HepG2 (cell line): ENCODE results near the gene SECISBP2L. TPM values are rescaled to one million over a fixed set of nuclear protein-coding genes. Genes with fewer than 3 reads are reported as not detected.

Experiments
- ATAC-seq: fragments of 200-7000 bp; cut with Tn5 transposase; 3 replicates; pipeline ENCODE4 v1.9.1; 2020; ENCODE audit warnings: mild to moderate bottlenecking, moderate library complexity
- BruUV-seq: library from RNA; stranded (reverse); fragments of 400-500 nt; replicated peaks from 2 replicates; lab custom pipeline; 2021; lab: Mats Ljungman, UMichigan
- CTCF ChIA-PET: fragments of 300-600 bp; formaldehyde crosslinking; extraction: SDS; loops from one replicate; lab custom pipeline; 2021; ENCODE audit warnings: low total read pairs, inconsistent platforms, low intra/inter-chr PET ratio; lab: Yijun Ruan, JAX
- POLR2A ChIA-PET: fragments of 350-600 bp; sonication (Branson Sonifier 250); formaldehyde crosslinking; loops from one replicate; lab custom pipeline; 2020; ENCODE audit warnings: antibody characterized with exemption, inconsistent platforms; lab: Yijun Ruan, JAX
- DNase-seq: peaks from one replicate; pipeline ENCODE4 v3.0.0-alpha.2; 2015; ENCODE audit warnings: low spot score
- FAIRE-seq: peaks from 3 replicates; lab custom pipeline; 2011; peaks lifted over from hg19 to GRCh38; lab: Jason Lieb, UNC
- H2AFZ ChIP-seq: one replicate; pipeline ENCODE4 v1.6.1; 2011; ENCODE audit warnings: low read length, inconsistent platforms
- H3K27ac ChIP-seq: fragments of 300-600 bp; 3 replicates; pipeline ENCODE4 v1.8.0; 2011; ENCODE audit warnings: mixed run types, mild to moderate bottlenecking, mixed read lengths, low read length, inconsistent platforms; ENCODE audit not compliant: insufficient read depth; ENCODE audit errors: extremely low read length
- H3K27me3 ChIP-seq, 2 experiments: fragments of 200-600 bp in 1 of 2; 2 replicates in 1 of 2; 3 replicates in 1 of 2; pipeline versions ENCODE4 v1.6.0 to v1.8.0; 2011; ENCODE audit warnings: low read length in 2 of 2, mild to moderate bottlenecking in 2 of 2, moderate library complexity in 2 of 2, inconsistent platforms in 1 of 2; ENCODE audit not compliant: insufficient read depth in 2 of 2, control insufficient read depth in 1 of 2
- H3K36me3 ChIP-seq, 2 experiments: fragments of 200-600 bp in 1 of 2; replicated peaks in 1 of 2; 2 replicates in 1 of 2; 3 replicates in 1 of 2; pipeline versions ENCODE4 v1.5.1 to v1.8.0; 2011; ENCODE audit warnings: low read length in 2 of 2, inconsistent platforms in 1 of 2; ENCODE audit not compliant: insufficient read depth in 2 of 2, control insufficient read depth in 1 of 2
- H3K4me1 ChIP-seq: 2 replicates; pipeline ENCODE4 v1.5.1; 2012; ENCODE audit warnings: low read length, inconsistent platforms; ENCODE audit not compliant: insufficient read depth
- H3K4me2 ChIP-seq: 2 replicates; pipeline ENCODE4 v1.6.0; 2011; ENCODE audit warnings: low read depth, low read length, inconsistent platforms
- H3K4me3 ChIP-seq, 3 experiments: fragments of 200-600 bp in 1 of 3; sonication (generic), shearing (Covaris generic) in 1 of 3; replicated peaks in 1 of 3; 2 replicates each; pipeline ENCODE4 v1.5.1; 2011 to 2016; ENCODE audit warnings: low read length in 3 of 3, inconsistent platforms in 2 of 3, low read depth in 2 of 3, mild to moderate bottlenecking in 2 of 3, control low read depth in 1 of 3, mixed read lengths in 1 of 3; ENCODE audit not compliant: insufficient read depth in 1 of 3
- H3K79me2 ChIP-seq: one replicate; pipeline ENCODE4 v1.6.1; 2011; ENCODE audit warnings: low read length, inconsistent platforms; ENCODE audit not compliant: insufficient read depth
- H3K9ac ChIP-seq: 2 replicates; pipeline ENCODE4 v1.6.0; 2011; ENCODE audit warnings: mild to moderate bottlenecking, low read depth, low read length, inconsistent platforms; ENCODE audit not compliant: insufficient read depth
- H3K9me3 ChIP-seq: 2 replicates; pipeline ENCODE4 v1.5.1; 2012; ENCODE audit warnings: mild to moderate bottlenecking, low read length
- H4K20me1 ChIP-seq: 2 replicates; pipeline ENCODE4 v1.6.0; 2011; ENCODE audit warnings: inconsistent platforms, mild to moderate bottlenecking, low read length, moderate library complexity; ENCODE audit not compliant: insufficient read depth
- ATF7 ChIP-seq, 2 experiments: fragments of 450-650 bp in 1 of 2; sonication (generic) in 1 of 2; formaldehyde crosslinking in 1 of 2; IDR thresholded peaks; 2 replicates each; pipeline versions ENCODE4 v1.4.0 to v1.6.1; 2016 to 2020; ENCODE audit warnings: antibody characterized with exemption in 1 of 2, mild to moderate bottlenecking in 1 of 2, missing genetic modification reagents in 1 of 2
- CREB1 ChIP-seq, 2 experiments: fragments of 450-650 bp in 1 of 2; IDR thresholded peaks; 2 replicates each; pipeline ENCODE4 v1.6.1; 2016 to 2017; ENCODE audit warnings: control low read depth in 1 of 2, mild to moderate bottlenecking in 1 of 2, missing compliant biosample characterization in 1 of 2, missing genetic modification characterization in 1 of 2
- DNMT1 ChIP-seq: sonication (generic); formaldehyde crosslinking; IDR thresholded peaks from 2 replicates; pipeline ENCODE4 v1.5.1; 2020; ENCODE audit warnings: mild to moderate bottlenecking, missing genetic modification reagents
- MED8 ChIP-seq: sonication (generic); formaldehyde crosslinking; IDR thresholded peaks from 2 replicates; pipeline ENCODE4 v1.8.1; 2023; ENCODE audit warnings: mild to moderate bottlenecking, missing genetic modification reagents; ENCODE audit not compliant: insufficient replicate concordance
- MYC ChIP-seq: sonication (generic); formaldehyde crosslinking; IDR thresholded peaks from 2 replicates; pipeline ENCODE4 v1.9.0; 2021; ENCODE audit warnings: missing genetic modification reagents, borderline replicate concordance
- NFE2 ChIP-seq: sonication (generic); formaldehyde crosslinking; IDR thresholded peaks from 2 replicates; pipeline ENCODE4 v1.4.0; 2020; ENCODE audit warnings: missing genetic modification reagents
- ZFP62 ChIP-seq: sonication (generic); formaldehyde crosslinking; IDR thresholded peaks from 2 replicates; pipeline ENCODE4 v1.4.0; 2020; ENCODE audit warnings: missing genetic modification reagents
- ZNF674 ChIP-seq: sonication (generic); formaldehyde crosslinking; IDR thresholded peaks from 2 replicates; pipeline ENCODE4 v1.5.0; 2020; ENCODE audit warnings: low read depth, mild to moderate bottlenecking, missing genetic modification reagents
- WGBS: methylation state at CpG from one replicate; pipeline ENCODE4 v1.1.6; 2017; ENCODE audit warnings: low lambda C conversion rate; 5-methylcytosine and 5-hydroxymethylcytosine counted together
- in situ Hi-C: cut with HindIII; loops from 2 replicates; pipeline ENCODE4 v1.10.0; 2017; ENCODE audit warnings: low pct_unique_long_range_greater_than_20kb; ENCODE audit not compliant: extremely low pct_ligation_motif_present
- intact Hi-C: fragments of 100-400 bp; cut with micrococcal nuclease; formaldehyde crosslinking; loops from one replicate; pipeline ENCODE4 v1.10.0; 2022; ENCODE audit not compliant: unreplicated experiment
- polyA plus RNA-seq, 8 experiments: library from polyadenylated mRNA; depleted of rRNA in 3 of 8; stranded (reverse) in 7 of 8; unstranded in 1 of 8; fragments of >200 nt; fragmentation: Illumina TruSeq in 4 of 8; extraction: Trizol in 4 of 8; gene quantifications; 2 replicates each; pipeline versions ENCODE4 v1.2.1 to v1.2.3, GENCODE V29; 2011 to 2016; ENCODE audit warnings: low read depth in 4 of 8, missing spikeins in 1 of 8, mixed read lengths in 1 of 8; ENCODE audit not compliant: insufficient read depth in 1 of 8
- total RNA-seq, 5 experiments: library from RNA; depleted of rRNA; stranded (reverse); fragments of >200 nt; fragmentation: Illumina TruSeq; extraction: Trizol; gene quantifications; 2 replicates each; pipeline ENCODE4 v1.2.3, GENCODE V29; 2016; ENCODE audit warnings: low read depth in 1 of 5
- TF ChIP-seq, protein P1 (sequence below): sonication (generic); formaldehyde crosslinking; IDR thresholded peaks from 2 replicates; pipeline ENCODE4 v1.4.0; 2020; ENCODE audit warnings: missing genetic modification reagents

SECISBP2L gene
- total and polyA plus RNA-seq, 2 of the 13 experiments (the other 11 are each of a cell fraction or from before 2014, with no cell fraction given) = 13.9 to 15.6 TPM

DNA sequence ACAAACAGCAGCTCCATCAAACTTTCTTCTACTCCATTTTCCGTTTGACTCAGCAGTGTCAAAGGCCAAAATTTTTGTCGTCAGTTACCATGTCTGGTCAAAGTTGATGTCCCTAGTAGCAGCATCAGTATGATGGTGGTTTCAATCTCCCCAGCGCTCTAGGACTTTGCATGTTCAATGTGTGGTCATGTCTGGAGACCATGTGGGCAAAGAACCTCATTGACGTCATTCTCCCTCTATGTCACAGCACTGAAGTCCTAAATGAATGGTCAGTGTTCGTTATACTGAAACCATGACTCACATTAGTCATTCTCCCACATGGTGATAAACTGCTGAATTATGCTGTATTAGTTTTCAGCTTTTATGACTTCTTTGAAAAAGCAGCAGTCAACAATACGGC, 105.7 kb downstream of the SECISBP2L start:
- DNase-seq = no peak
- Histone ChIP-seq H3K27ac (no peak overlapping the region), H3K9ac (no peak overlapping the region), H3K79me2 (no peaks in the 10 kb centered on the region), H3K9me3 (no peaks in the 10 kb centered on the region), H3K4me3 (no peak overlapping the region), H2AFZ (no peak overlapping the region), H3K36me3 (no peaks in the 10 kb centered on the region), H4K20me1 (no peaks in the 10 kb centered on the region), H3K4me1 (no peaks in the 10 kb centered on the region), H3K27me3 (no peaks in the 10 kb centered on the region; a peak in 1 of 5 replicates), H3K4me2 (no peak overlapping the region)
- no TSS peak for BruUV-seq
- ChIA-PET POLR2A (no interaction called here), CTCF (no interaction called here)
- intact Hi-C loops (no loop called here), in situ Hi-C loops (no loop called here)
- no peak for ATAC-seq
- WGBS = 26% methylated on average over 6 of the region's 6 CpGs
- no peak for FAIRE-seq
- no peak for TF ChIP-seq ZNF674 (CRISPR knock-in tag)
- no peak for TF ChIP-seq DNMT1 (CRISPR knock-in tag)
- TF ChIP-seq NFE2 (CRISPR knock-in tag) = no peak
- TF ChIP-seq MED8 (CRISPR knock-in tag) = no peak
- peak; percentile 81 for TF ChIP-seq CREB1 (IDR thresholded peaks at IDR 0.05)
- TF ChIP-seq CREB1 (CRISPR knock-in tag; IDR thresholded peaks at IDR 0.05) = no peak
- no peak for TF ChIP-seq ZFP62 (CRISPR knock-in tag)
- TF ChIP-seq ATF7 (IDR thresholded peaks at IDR 0.05) = peak; percentile 63
- no peak for TF ChIP-seq ATF7 (CRISPR knock-in tag; IDR thresholded peaks at IDR 0.05)
- no peak for TF ChIP-seq MYC (CRISPR knock-in tag)
- TF ChIP-seq, protein P1, sequence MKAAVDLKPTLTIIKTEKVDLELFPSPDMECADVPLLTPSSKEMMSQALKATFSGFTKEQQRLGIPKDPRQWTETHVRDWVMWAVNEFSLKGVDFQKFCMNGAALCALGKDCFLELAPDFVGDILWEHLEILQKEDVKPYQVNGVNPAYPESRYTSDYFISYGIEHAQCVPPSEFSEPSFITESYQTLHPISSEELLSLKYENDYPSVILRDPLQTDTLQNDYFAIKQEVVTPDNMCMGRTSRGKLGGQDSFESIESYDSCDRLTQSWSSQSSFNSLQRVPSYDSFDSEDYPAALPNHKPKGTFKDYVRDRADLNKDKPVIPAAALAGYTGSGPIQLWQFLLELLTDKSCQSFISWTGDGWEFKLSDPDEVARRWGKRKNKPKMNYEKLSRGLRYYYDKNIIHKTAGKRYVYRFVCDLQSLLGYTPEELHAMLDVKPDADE = no peak
